HepG2 (cell line): Measurements from ENCODE around the gene ZDHHC16. TPM values are rescaled to one million over a fixed set of nuclear protein-coding genes. Genes with fewer than 3 reads are reported as not detected.

Experiments used
- ATAC-seq: fragments of 200-7000 bp; cut with Tn5 transposase; 3 replicates; pipeline ENCODE4 v1.9.1; 2020; ENCODE audit warnings: mild to moderate bottlenecking, moderate library complexity
- BruUV-seq: library from RNA; stranded (reverse); fragments of 400-500 nt; replicated peaks from 2 replicates; lab custom pipeline; 2021; lab: Mats Ljungman, UMichigan
- CTCF ChIA-PET: fragments of 300-600 bp; formaldehyde crosslinking; extraction: SDS; loops from one replicate; lab custom pipeline; 2021; ENCODE audit warnings: low total read pairs, inconsistent platforms, low intra/inter-chr PET ratio; lab: Yijun Ruan, JAX
- POLR2A ChIA-PET: fragments of 350-600 bp; sonication (Branson Sonifier 250); formaldehyde crosslinking; loops from one replicate; lab custom pipeline; 2020; ENCODE audit warnings: antibody characterized with exemption, inconsistent platforms; lab: Yijun Ruan, JAX
- DNase-seq: peaks from one replicate; pipeline ENCODE4 v3.0.0-alpha.2; 2015; ENCODE audit warnings: low spot score
- FAIRE-seq: peaks from 3 replicates; lab custom pipeline; 2011; peaks lifted over from hg19 to GRCh38; lab: Jason Lieb, UNC
- H2AFZ ChIP-seq: one replicate; pipeline ENCODE4 v1.6.1; 2011; ENCODE audit warnings: low read length, inconsistent platforms
- H3K27ac ChIP-seq: fragments of 300-600 bp; 3 replicates; pipeline ENCODE4 v1.8.0; 2011; ENCODE audit warnings: mixed run types, mild to moderate bottlenecking, mixed read lengths, low read length, inconsistent platforms; ENCODE audit not compliant: insufficient read depth; ENCODE audit errors: extremely low read length
- H3K27me3 ChIP-seq, 2 experiments: fragments of 200-600 bp in 1 of 2; 2 replicates in 1 of 2; 3 replicates in 1 of 2; pipeline versions ENCODE4 v1.6.0 to v1.8.0; 2011; ENCODE audit warnings: low read length in 2 of 2, mild to moderate bottlenecking in 2 of 2, moderate library complexity in 2 of 2, inconsistent platforms in 1 of 2; ENCODE audit not compliant: insufficient read depth in 2 of 2, control insufficient read depth in 1 of 2
- H3K36me3 ChIP-seq, 2 experiments: fragments of 200-600 bp in 1 of 2; replicated peaks in 1 of 2; 2 replicates in 1 of 2; 3 replicates in 1 of 2; pipeline versions ENCODE4 v1.5.1 to v1.8.0; 2011; ENCODE audit warnings: low read length in 2 of 2, inconsistent platforms in 1 of 2; ENCODE audit not compliant: insufficient read depth in 2 of 2, control insufficient read depth in 1 of 2
- H3K4me1 ChIP-seq: 2 replicates; pipeline ENCODE4 v1.5.1; 2012; ENCODE audit warnings: low read length, inconsistent platforms; ENCODE audit not compliant: insufficient read depth
- H3K4me2 ChIP-seq: 2 replicates; pipeline ENCODE4 v1.6.0; 2011; ENCODE audit warnings: low read depth, low read length, inconsistent platforms
- H3K4me3 ChIP-seq, 3 experiments: fragments of 200-600 bp in 1 of 3; sonication (generic), shearing (Covaris generic) in 1 of 3; replicated peaks in 1 of 3; 2 replicates each; pipeline ENCODE4 v1.5.1; 2011 to 2016; ENCODE audit warnings: low read length in 3 of 3, inconsistent platforms in 2 of 3, low read depth in 2 of 3, mild to moderate bottlenecking in 2 of 3, control low read depth in 1 of 3, mixed read lengths in 1 of 3; ENCODE audit not compliant: insufficient read depth in 1 of 3
- H3K79me2 ChIP-seq: one replicate; pipeline ENCODE4 v1.6.1; 2011; ENCODE audit warnings: low read length, inconsistent platforms; ENCODE audit not compliant: insufficient read depth
- H3K9ac ChIP-seq: 2 replicates; pipeline ENCODE4 v1.6.0; 2011; ENCODE audit warnings: mild to moderate bottlenecking, low read depth, low read length, inconsistent platforms; ENCODE audit not compliant: insufficient read depth
- H3K9me3 ChIP-seq: 2 replicates; pipeline ENCODE4 v1.5.1; 2012; ENCODE audit warnings: mild to moderate bottlenecking, low read length
- H4K20me1 ChIP-seq: 2 replicates; pipeline ENCODE4 v1.6.0; 2011; ENCODE audit warnings: inconsistent platforms, mild to moderate bottlenecking, low read length, moderate library complexity; ENCODE audit not compliant: insufficient read depth
- BCLAF1 ChIP-seq: fragments of 450-650 bp; IDR thresholded peaks from 2 replicates; pipeline ENCODE4 v1.6.1; 2017; ENCODE audit warnings: mild to moderate bottlenecking
- CSRNP2 ChIP-seq: sonication (generic); formaldehyde crosslinking; conservative IDR thresholded peaks from 2 replicates; pipeline ENCODE4 v1.8.0; 2022; ENCODE audit warnings: low read depth, missing genetic modification reagents
- HDAC1 ChIP-seq: sonication (generic); formaldehyde crosslinking; IDR thresholded peaks from 2 replicates; pipeline ENCODE4 v1.5.1; 2020; ENCODE audit warnings: mild to moderate bottlenecking, missing genetic modification reagents
- ISL2 ChIP-seq: sonication (generic); formaldehyde crosslinking; IDR thresholded peaks from 2 replicates; pipeline ENCODE4 v1.5.0; 2020; ENCODE audit warnings: missing genetic modification reagents
- MAX ChIP-seq: IDR thresholded peaks from 2 replicates; pipeline ENCODE4 v1.6.1; 2012; ENCODE audit warnings: inconsistent platforms
- SP2 ChIP-seq: sonication (generic); formaldehyde crosslinking; IDR thresholded peaks from 2 replicates; pipeline ENCODE4 v1.5.1; 2020; ENCODE audit warnings: mild to moderate bottlenecking, missing genetic modification reagents
- STAT5B ChIP-seq: sonication (generic); formaldehyde crosslinking; IDR thresholded peaks from 2 replicates; pipeline ENCODE4 v1.4.0; 2020; ENCODE audit warnings: missing genetic modification reagents
- TRAFD1 ChIP-seq: sonication (generic); formaldehyde crosslinking; IDR thresholded peaks from 2 replicates; pipeline ENCODE4 v1.5.1; 2020; ENCODE audit warnings: missing genetic modification reagents, mild to moderate bottlenecking, borderline replicate concordance
- U2AF2 ChIP-seq: fragments of 200-400 bp; formaldehyde crosslinking; IDR thresholded peaks from 2 replicates; pipeline ENCODE4 v1.6.1; 2017; ENCODE audit warnings: low read depth, mild to moderate bottlenecking, low read length
- ZFAT ChIP-seq: sonication (generic); formaldehyde crosslinking; conservative IDR thresholded peaks from 2 replicates; pipeline ENCODE4 v1.8.1; 2023; ENCODE audit warnings: missing genetic modification reagents, inconsistent platforms
- ZNF3 ChIP-seq: IDR thresholded peaks from 2 replicates; pipeline ENCODE4 v1.7.0; 2017; ENCODE audit warnings: inconsistent platforms
- ZNF687 ChIP-seq: sonication (generic); formaldehyde crosslinking; IDR thresholded peaks from 2 replicates; pipeline ENCODE4 v1.5.1; 2020; ENCODE audit warnings: mild to moderate bottlenecking, missing genetic modification reagents, moderate library complexity
- ZNF850 ChIP-seq: sonication (generic); formaldehyde crosslinking; conservative IDR thresholded peaks from 2 replicates; pipeline ENCODE4 v1.9.0; 2021; ENCODE audit warnings: mild to moderate bottlenecking, missing genetic modification reagents
- ZZZ3 ChIP-seq: sonication (generic); formaldehyde crosslinking; IDR thresholded peaks from 2 replicates; pipeline ENCODE4 v1.4.0; 2020; ENCODE audit warnings: missing genetic modification reagents, mild to moderate bottlenecking, borderline replicate concordance
- WGBS: methylation state at CpG from one replicate; pipeline ENCODE4 v1.1.6; 2017; ENCODE audit warnings: low lambda C conversion rate; 5-methylcytosine and 5-hydroxymethylcytosine counted together
- in situ Hi-C: cut with HindIII; loops from 2 replicates; pipeline ENCODE4 v1.10.0; 2017; ENCODE audit warnings: low pct_unique_long_range_greater_than_20kb; ENCODE audit not compliant: extremely low pct_ligation_motif_present
- intact Hi-C: fragments of 100-400 bp; cut with micrococcal nuclease; formaldehyde crosslinking; loops from one replicate; pipeline ENCODE4 v1.10.0; 2022; ENCODE audit not compliant: unreplicated experiment
- polyA plus RNA-seq, 8 experiments: library from polyadenylated mRNA; depleted of rRNA in 3 of 8; stranded (reverse) in 7 of 8; unstranded in 1 of 8; fragments of >200 nt; fragmentation: Illumina TruSeq in 4 of 8; extraction: Trizol in 4 of 8; gene quantifications; 2 replicates each; pipeline versions ENCODE4 v1.2.1 to v1.2.3, GENCODE V29; 2011 to 2016; ENCODE audit warnings: low read depth in 4 of 8, missing spikeins in 1 of 8, mixed read lengths in 1 of 8; ENCODE audit not compliant: insufficient read depth in 1 of 8
- total RNA-seq, 5 experiments: library from RNA; depleted of rRNA; stranded (reverse); fragments of >200 nt; fragmentation: Illumina TruSeq; extraction: Trizol; gene quantifications; 2 replicates each; pipeline ENCODE4 v1.2.3, GENCODE V29; 2016; ENCODE audit warnings: low read depth in 1 of 5

ZDHHC16 gene
- total and polyA plus RNA-seq, 2 of the 13 experiments (the other 11 are each of a cell fraction or from before 2014, with no cell fraction given): 40.8 to 41.8 TPM

GRCh38 chr10:97500297-97500575 is 54.3 kb downstream of the ZDHHC16 start:
- Histone ChIP-seq H3K27me3 (no peaks in the 10 kb centered on the region; a peak in 1 of 5 replicates), H2AFZ (no peak overlapping the region), H3K4me2 (peak overlapping the region; percentile 90), H3K36me3 (no peaks in the 10 kb centered on the region; a peak in 1 of 5 replicates), H3K79me2 (peaks cover 32% of the 10 kb centered on the region), H3K9me3 (no peaks in the 10 kb centered on the region), H3K4me1 (peaks cover 42% of the 10 kb centered on the region), H3K4me3 (peak overlapping the region; percentile 67 to 90 (median 89); a peak in 5 of 6 replicates), H3K9ac (peak overlapping the region; percentile 92), H3K27ac (no peak overlapping the region), H4K20me1 (peaks cover 15% of the 10 kb centered on the region; the same call in 1 of the 2 replicates)
- ChIA-PET CTCF (no interaction called here), POLR2A (interaction anchor here (0.7 kb wide), 1 partner anchor 21 kb away, joined by 3 read pairs; no protein-coding TSS in a partner anchor)
- intact Hi-C loops (no loop called here), in situ Hi-C loops (no loop called here)
- BruUV-seq: no TSS peak
- no peak for FAIRE-seq
- TF ChIP-seq U2AF2 (no peak), HDAC1 (CRISPR knock-in tag) (no peak), CSRNP2 (CRISPR knock-in tag) (no peak), ISL2 (no peak), ZFAT (CRISPR knock-in tag) (no peak), ZZZ3 (no peak), BCLAF1 (no peak), ZNF850 (no peak), ZNF3 (CRISPR knock-in tag) (no peak), MAX (no peak), SP2 (CRISPR knock-in tag) (no peak), STAT5B (CRISPR knock-in tag) (no peak), ZNF687 (CRISPR knock-in tag) (no peak), TRAFD1 (CRISPR knock-in tag) (no peak)
- ATAC-seq: no peak
- 87% methylated on average over 2 of the region's 2 CpGs for WGBS
- DNase-seq: no peak
